RWPE1 (cell line): Measurements from ENCODE around the gene KRT3.

ENCODE experiments used
- CTCF ChIA-PET: fragments of 350-600 bp; sonication (Branson Sonifier 250); formaldehyde crosslinking; extraction: SDS; loops from one replicate; lab custom pipeline; 2021; lab: Yijun Ruan, JAX
- POLR2A ChIA-PET: fragments of 400-600 bp; formaldehyde crosslinking; extraction: SDS; loops from one replicate; lab custom pipeline; 2020; ENCODE audit warnings: antibody characterized with exemption; ENCODE audit not compliant: low non-redundant PET; lab: Yijun Ruan, JAX
- DNase-seq: peaks from one replicate; pipeline ENCODE4 v3.0.0; 2012; ENCODE audit warnings: low spot score
- H3K27ac ChIP-seq: fragments of 450-650 bp; 2 replicates; pipeline ENCODE4 v1.5.1; 2017
- CTCF ChIP-seq: fragments of 450-650 bp; conservative IDR thresholded peaks from 2 replicates; pipeline ENCODE4 v1.5.1; 2017; ENCODE audit warnings: low read depth, mild to moderate bottlenecking

KRT3 gene

GRCh38 chr12:52788876-52789636 lies 6.9 kb downstream of the KRT3 start:
- ChIA-PET CTCF (no interaction called here), POLR2A (no interaction called here)
- DNase-seq = no peak
- H3K27ac ChIP-seq = no peak overlapping the region
- TF ChIP-seq CTCF = no peak

- CTCF ChIA-PET = interaction anchor here (0.6 kb wide), 1 partner anchor 22 kb away, joined by 4 read pairs; no protein-coding TSS in a partner anchor
- POLR2A ChIA-PET = no interaction called here
- no peak for DNase-seq
- no peak overlapping the region for H3K27ac ChIP-seq
- no peak for TF ChIP-seq CTCF
These were observed 7.6 kb downstream of the KRT3 start for GRCh38 chr12:52788192-52788875.

GRCh38 chr12:52787324-52788191 lies 8.4 kb downstream of the KRT3 start:
- POLR2A ChIA-PET = no interaction called here
- no peak overlapping the region for H3K27ac ChIP-seq
- no peak for DNase-seq
- no peak for TF ChIP-seq CTCF
- CTCF ChIA-PET = interaction anchor here (0.6 kb wide), 1 partner anchor 21 kb away, joined by 4 read pairs; no protein-coding TSS in a partner anchor

GRCh38 chr12:52784909-52785308 lies 11.0 kb downstream of the KRT3 start:
- no peak for DNase-seq
- H3K27ac ChIP-seq = no peak overlapping the region
- CTCF ChIA-PET = no interaction called here
- TF ChIP-seq CTCF = no peak
- POLR2A ChIA-PET = no interaction called here

- H3K27ac ChIP-seq = no peak overlapping the region
- CTCF ChIA-PET = no interaction called here
- no peak for DNase-seq
- POLR2A ChIA-PET = no interaction called here
- TF ChIP-seq CTCF = no peak
These were observed 12.2 kb downstream of the KRT3 start for GRCh38 chr12:52783563-52784316.
